ENCODE results near the gene RFXANK. TPM values are rescaled to one million over a fixed set of nuclear protein-coding genes. Genes with fewer than 3 reads are reported as not detected.

Gene RFXANK
- total RNA-seq, 1 donor from 2014 or later, result 31.2 TPM

DNA sequence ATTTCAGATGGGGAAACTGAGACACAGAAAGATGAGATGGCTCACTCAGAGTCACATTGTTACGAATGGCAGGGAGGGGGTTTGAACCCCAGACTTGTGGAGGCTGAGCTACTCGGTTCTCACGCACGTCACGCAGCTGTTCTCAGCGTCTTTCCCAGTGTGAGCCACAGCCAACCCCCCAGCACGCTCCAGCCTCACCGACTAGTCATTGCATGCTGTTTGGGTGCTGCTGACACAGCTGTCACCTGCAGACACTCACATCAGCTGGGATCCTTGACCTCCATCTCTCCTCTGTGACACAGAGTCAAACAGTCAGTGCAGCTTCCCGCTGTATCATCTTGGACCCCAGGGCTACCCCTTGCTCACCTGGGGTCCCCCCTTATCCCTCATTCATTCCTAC, 17.3 kb downstream of the RFXANK start:
- Histone ChIP-seq H3K27me3 (peaks cover 99% of the 10 kb centered on the region), H3K9me3 (ENCODE audit: low read depth) (no peaks in the 10 kb centered on the region), H3K36me3 (no peaks in the 10 kb centered on the region), H4K20me1 (ENCODE audit: low read depth) (peaks cover 18% of the 10 kb centered on the region), H3K4me1 (no peaks in the 10 kb centered on the region), H3K79me2 (ENCODE audit: low read depth) (no peaks in the 10 kb centered on the region), H3F3A (ENCODE audit: low read depth) (peaks cover 15% of the 10 kb centered on the region), H3K4me3 (no peak overlapping the region), H2AFZ (replicated peaks) (no peak overlapping the region), H3K9ac (no peak overlapping the region), H3K4me2 (no peak overlapping the region), H3K27ac (no peak overlapping the region)
- H3K4me1 Mint-ChIP-seq, result peaks cover 26% of the 10 kb centered on the region
- H3K4me3 Mint-ChIP-seq, result no peak overlapping the region
- H3K27ac Mint-ChIP-seq, result no peak overlapping the region
- H3K27me3 Mint-ChIP-seq (ENCODE audit: insufficient read depth, low read depth), result peaks cover 49% of the 10 kb centered on the region
- DNase-seq (ENCODE audit: low spot score), result no peak
- TF ChIP-seq, protein P1, sequence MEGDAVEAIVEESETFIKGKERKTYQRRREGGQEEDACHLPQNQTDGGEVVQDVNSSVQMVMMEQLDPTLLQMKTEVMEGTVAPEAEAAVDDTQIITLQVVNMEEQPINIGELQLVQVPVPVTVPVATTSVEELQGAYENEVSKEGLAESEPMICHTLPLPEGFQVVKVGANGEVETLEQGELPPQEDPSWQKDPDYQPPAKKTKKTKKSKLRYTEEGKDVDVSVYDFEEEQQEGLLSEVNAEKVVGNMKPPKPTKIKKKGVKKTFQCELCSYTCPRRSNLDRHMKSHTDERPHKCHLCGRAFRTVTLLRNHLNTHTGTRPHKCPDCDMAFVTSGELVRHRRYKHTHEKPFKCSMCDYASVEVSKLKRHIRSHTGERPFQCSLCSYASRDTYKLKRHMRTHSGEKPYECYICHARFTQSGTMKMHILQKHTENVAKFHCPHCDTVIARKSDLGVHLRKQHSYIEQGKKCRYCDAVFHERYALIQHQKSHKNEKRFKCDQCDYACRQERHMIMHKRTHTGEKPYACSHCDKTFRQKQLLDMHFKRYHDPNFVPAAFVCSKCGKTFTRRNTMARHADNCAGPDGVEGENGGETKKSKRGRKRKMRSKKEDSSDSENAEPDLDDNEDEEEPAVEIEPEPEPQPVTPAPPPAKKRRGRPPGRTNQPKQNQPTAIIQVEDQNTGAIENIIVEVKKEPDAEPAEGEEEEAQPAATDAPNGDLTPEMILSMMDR (IDR thresholded peaks at IDR 0.05), result no peak
- TF ChIP-seq EZH2phosphoT487 (IDR thresholded peaks at IDR 0.05) (no peak), EZH2 (IDR thresholded peaks at IDR 0.05) (no peak)
- peaks cover 3% of the 10 kb centered on the region for H3K9me3 Mint-ChIP-seq
- peaks cover 2% of the 10 kb centered on the region for H3K36me3 Mint-ChIP-seq

DNA sequence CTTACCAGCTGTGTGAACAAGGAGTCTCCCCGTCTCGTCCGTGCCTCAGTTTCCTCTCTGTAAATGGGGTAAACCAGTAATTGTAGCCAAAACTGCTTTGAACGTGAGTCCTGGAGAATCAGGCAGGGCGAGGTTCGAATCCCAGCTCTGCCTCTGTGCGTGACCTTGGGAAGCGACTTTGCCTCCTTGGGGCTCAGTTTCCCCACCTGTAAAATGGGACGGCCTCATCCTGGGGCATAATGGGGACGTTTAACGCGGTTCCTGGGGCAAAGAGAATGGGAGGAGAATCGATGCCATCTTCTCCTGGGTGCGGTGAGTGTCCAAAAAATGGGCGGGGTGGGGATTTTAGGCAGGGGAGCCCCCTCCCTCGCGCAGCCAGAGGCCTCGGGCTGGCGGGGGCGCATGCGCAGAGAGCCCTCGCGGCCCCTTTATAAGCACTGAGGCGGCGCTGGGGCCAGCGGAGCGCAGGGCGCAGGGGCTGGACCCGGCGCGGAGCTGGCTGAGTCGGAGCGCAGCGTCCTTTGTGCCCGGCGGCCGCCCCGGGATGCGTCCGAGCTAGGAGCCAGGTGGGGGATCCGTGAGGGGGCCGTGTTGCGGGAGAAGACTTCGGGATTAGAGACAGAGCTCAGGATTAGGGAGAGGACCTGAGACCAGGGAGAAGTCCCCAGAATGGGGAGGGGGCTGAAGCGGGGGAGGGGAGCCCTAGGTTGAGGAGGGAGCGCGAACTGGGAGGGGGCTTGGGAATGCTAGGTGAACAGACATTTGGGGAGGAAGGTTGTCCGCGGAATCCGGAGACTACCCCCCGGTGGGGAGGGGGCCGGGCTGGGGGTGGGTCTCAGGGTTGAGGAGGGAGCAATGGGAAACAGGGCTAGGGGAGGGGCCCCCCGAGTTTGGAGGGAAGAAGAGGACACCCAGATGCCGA, 19.7 kb downstream of the RFXANK start, which contains the start of gene NCAN:
NCAN (plus strand) TSS at position 460 of the 922 bp plus-strand sequence. CDS start 4,996 bp downstream, outside the sequence.
- Mint-ChIP-seq H3K27ac (no peak within 1 kb of the TSS), H3K4me3 (peak within 1 kb of the TSS; percentile 73), H3K9me3 (peaks cover 3% of the 10 kb centered on the region), H3K27me3 (ENCODE audit: insufficient read depth, low read depth) (peaks cover 47% of the 10 kb centered on the region), H3K4me1 (peaks cover 25% of the 10 kb centered on the region), H3K36me3 (peaks cover 2% of the 10 kb centered on the region)
- DNase-seq (ENCODE audit: low spot score), result peak; percentile 90
- TF ChIP-seq EZH2 (IDR thresholded peaks at IDR 0.05) (no peak), EZH2phosphoT487 (IDR thresholded peaks at IDR 0.05) (no peak)
- TF ChIP-seq, protein P1 (IDR thresholded peaks at IDR 0.05), result no peak
- Histone ChIP-seq H3K4me2 (peak within 1 kb of the TSS; percentile 79), H3K4me1 (no peaks in the 10 kb centered on the region), H3K4me3 (peak within 1 kb of the TSS; percentile 62), H3K9ac (no peak within 1 kb of the TSS), H3K79me2 (ENCODE audit: low read depth) (no peaks in the 10 kb centered on the region), H3F3A (ENCODE audit: low read depth) (peaks cover 6% of the 10 kb centered on the region), H2AFZ (replicated peaks) (no peak within 1 kb of the TSS), H3K27ac (no peak within 1 kb of the TSS), H3K27me3 (peaks cover 80% of the 10 kb centered on the region), H4K20me1 (ENCODE audit: low read depth) (peaks cover 31% of the 10 kb centered on the region), H3K9me3 (ENCODE audit: low read depth) (no peaks in the 10 kb centered on the region), H3K36me3 (no peaks in the 10 kb centered on the region)

DNA sequence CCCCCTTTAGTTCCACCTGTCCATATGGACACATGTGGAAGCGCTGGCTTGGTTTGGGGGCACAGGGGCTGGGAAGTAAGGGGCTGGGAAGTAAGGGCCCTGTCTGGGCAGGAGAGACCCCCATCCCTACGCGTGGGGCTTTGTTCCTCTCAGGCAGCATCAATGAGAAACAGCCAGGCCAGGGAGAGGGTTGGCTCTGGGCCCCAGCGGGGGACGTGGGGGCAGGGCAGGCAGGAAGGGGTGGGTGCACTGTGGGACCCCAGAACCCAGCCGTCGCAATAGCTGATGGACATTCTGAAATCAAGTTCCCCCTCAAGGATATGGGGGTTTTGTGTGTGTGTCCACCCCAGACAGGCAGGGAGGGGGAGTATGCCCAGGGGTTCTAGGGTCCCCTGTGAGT, 20.9 kb downstream of the RFXANK start:
- peak overlapping the region; percentile 61 for H3K4me3 Mint-ChIP-seq
- no peaks in the 10 kb centered on the region for H3K79me2 ChIP-seq (ENCODE audit: low read depth)
- no peak overlapping the region for H3K9ac ChIP-seq
- H3K27me3 Mint-ChIP-seq (ENCODE audit: insufficient read depth, low read depth), result peaks cover 39% of the 10 kb centered on the region
- DNase-seq (ENCODE audit: low spot score), result no peak
- H4K20me1 ChIP-seq (ENCODE audit: low read depth), result peaks cover 31% of the 10 kb centered on the region
- no peak overlapping the region for H2AFZ ChIP-seq (replicated peaks)
- H3F3A ChIP-seq (ENCODE audit: low read depth), result peaks cover 6% of the 10 kb centered on the region
- no peaks in the 10 kb centered on the region for H3K36me3 ChIP-seq
- H3K9me3 Mint-ChIP-seq, result no peaks in the 10 kb centered on the region
- peak overlapping the region; percentile 62 for H3K4me3 ChIP-seq
- peaks cover 70% of the 10 kb centered on the region for H3K27me3 ChIP-seq
- H3K4me2 ChIP-seq, result peak overlapping the region; percentile 79
- no peaks in the 10 kb centered on the region for H3K9me3 ChIP-seq (ENCODE audit: low read depth)
- H3K27ac Mint-ChIP-seq, result no peak overlapping the region
- H3K36me3 Mint-ChIP-seq, result no peaks in the 10 kb centered on the region
- TF ChIP-seq, protein P1 (IDR thresholded peaks at IDR 0.05), result no peak
- TF ChIP-seq EZH2phosphoT487 (IDR thresholded peaks at IDR 0.05) (no peak), EZH2 (IDR thresholded peaks at IDR 0.05) (no peak)
- peaks cover 18% of the 10 kb centered on the region for H3K4me1 Mint-ChIP-seq
- no peaks in the 10 kb centered on the region for H3K4me1 ChIP-seq
- no peak overlapping the region for H3K27ac ChIP-seq

Data from neural progenitor cell (in vitro differentiated cells).